SK-N-SH treated with all-trans-retinoic acid at 6 μM for 48 hours (cell line): ENCODE data around the gene RBMS1.

Experiments
- ATAC-seq: fragments of 200-7000 bp; cut with Tn5 transposase; 3 replicates; pipeline ENCODE4 v1.9.1; 2020; ENCODE audit warnings: mild to moderate bottlenecking, moderate library complexity
- ARNTL ChIP-seq: fragments of 450-650 bp; formaldehyde crosslinking; IDR thresholded peaks from 2 replicates; pipeline ENCODE4 v1.5.0; 2020; ENCODE audit warnings: low read depth, mild to moderate bottlenecking, moderate library complexity, borderline replicate concordance
- CSDC2 ChIP-seq: fragments of 250-450 bp; sonication (Bioruptor Pico); IDR thresholded peaks from 2 replicates; pipeline ENCODE4 v1.5.0; 2020; ENCODE audit warnings: mild to moderate bottlenecking, moderate library complexity
- CSRNP3 ChIP-seq: fragments of 250-450 bp; sonication (Bioruptor Pico); IDR thresholded peaks from 2 replicates; pipeline ENCODE4 v1.5.1; 2021; ENCODE audit warnings: mild to moderate bottlenecking, moderate library complexity
- ESRRG ChIP-seq: fragments of 250-450 bp; sonication (Bioruptor Pico); IDR thresholded peaks from 2 replicates; pipeline ENCODE4 v1.6.1; 2021; ENCODE audit warnings: mild to moderate bottlenecking
- GLIS3 ChIP-seq: fragments of 250-450 bp; sonication (Bioruptor Pico); IDR thresholded peaks from 2 replicates; pipeline ENCODE4 v1.5.0; 2020; ENCODE audit warnings: mild to moderate bottlenecking, moderate library complexity
- ISL1 ChIP-seq: fragments of 250-450 bp; sonication (Bioruptor Pico); IDR thresholded peaks from 2 replicates; pipeline ENCODE4 v2.1.2; 2022; ENCODE audit warnings: mild to moderate bottlenecking, moderate library complexity
- OSR1 ChIP-seq: fragments of 250-450 bp; sonication (Bioruptor Pico); IDR thresholded peaks from 2 replicates; pipeline ENCODE4 v1.8.0; 2022; ENCODE audit warnings: moderate library complexity, mild to moderate bottlenecking, inconsistent platforms
- PATZ1 ChIP-seq: fragments of 250-450 bp; sonication (Bioruptor Pico); IDR thresholded peaks from 2 replicates; pipeline ENCODE4 v1.8.0; 2020; ENCODE audit warnings: mild to moderate bottlenecking, moderate library complexity, borderline replicate concordance
- PPARA ChIP-seq: fragments of 250-450 bp; sonication (Bioruptor Pico); IDR thresholded peaks from 2 replicates; pipeline ENCODE4 v1.5.0; 2020; ENCODE audit warnings: mild to moderate bottlenecking, borderline replicate concordance
- SNAI2 ChIP-seq: fragments of 250-450 bp; sonication (Bioruptor Pico); IDR thresholded peaks from 2 replicates; pipeline ENCODE4 v1.5.0; 2020; ENCODE audit warnings: mild to moderate bottlenecking, moderate library complexity
- TCF4 ChIP-seq: fragments of 250-450 bp; sonication (Bioruptor Pico); IDR thresholded peaks from 2 replicates; pipeline ENCODE4 v1.8.0; 2021; ENCODE audit warnings: mild to moderate bottlenecking, moderate library complexity, borderline replicate concordance
- TSHZ2 ChIP-seq: fragments of 250-450 bp; sonication (Bioruptor Pico); IDR thresholded peaks from 2 replicates; pipeline ENCODE4 v1.5.0; 2020; ENCODE audit warnings: mild to moderate bottlenecking, moderate library complexity
- ZFP3 ChIP-seq: fragments of 250-450 bp; sonication (Bioruptor Pico); IDR thresholded peaks from 2 replicates; pipeline ENCODE4 v1.5.0; 2020; ENCODE audit warnings: mild to moderate bottlenecking, moderate library complexity
- ZNF565 ChIP-seq: fragments of 450-650 bp; formaldehyde crosslinking; conservative IDR thresholded peaks from 2 replicates; pipeline ENCODE4 v1.5.0; 2020; ENCODE audit warnings: low read depth, mild to moderate bottlenecking, moderate library complexity
- ZNF70 ChIP-seq: fragments of 450-650 bp; formaldehyde crosslinking; IDR thresholded peaks from 2 replicates; pipeline ENCODE4 v1.5.0; 2020; ENCODE audit warnings: mild to moderate bottlenecking, moderate library complexity
- ZNF8 ChIP-seq: fragments of 450-650 bp; formaldehyde crosslinking; IDR thresholded peaks from 2 replicates; pipeline ENCODE4 v1.5.0; 2020; ENCODE audit warnings: mild to moderate bottlenecking, moderate library complexity

Gene RBMS1

GRCh38 chr2:160324917-160325316 lies 168.7 kb downstream of the RBMS1 start:
- no peak for TF ChIP-seq PPARA (CRISPR knock-in tag)
- no peak for TF ChIP-seq ISL1 (CRISPR knock-in tag)
- no peak for TF ChIP-seq TSHZ2
- TF ChIP-seq OSR1: no peak
- no peak for TF ChIP-seq GLIS3
- no peak for TF ChIP-seq ARNTL
- ATAC-seq: no peak

- ATAC-seq: peak; percentile 60
- TF ChIP-seq ZNF565 (CRISPR knock-in tag) (no peak), ZFP3 (no peak), CSDC2 (CRISPR knock-in tag) (no peak), ISL1 (CRISPR knock-in tag) (no peak), ARNTL (no peak), SNAI2 (CRISPR knock-in tag) (no peak)
These were observed 169.3 kb downstream of the RBMS1 start for GRCh38 chr2:160324161-160324800.

DNA sequence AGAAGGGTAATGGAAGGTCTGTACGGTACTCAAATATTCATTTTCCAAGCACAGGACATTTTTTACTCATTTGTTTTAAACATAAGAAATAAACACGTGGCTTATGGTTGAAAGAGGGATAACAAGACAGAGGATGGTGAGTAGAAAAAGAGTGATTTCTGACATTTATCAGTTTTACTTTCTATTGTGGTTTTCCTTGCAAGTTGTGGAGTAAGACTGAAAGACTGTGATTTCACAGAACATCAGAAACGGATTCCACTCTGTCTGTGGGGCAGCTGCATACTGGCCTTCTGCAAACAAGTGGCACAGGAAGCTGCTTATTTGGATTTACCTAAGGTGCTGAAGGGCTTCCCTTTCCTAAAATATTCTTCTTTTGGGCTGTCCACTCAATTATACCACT lies 171.3 kb downstream of the RBMS1 start:
- TF ChIP-seq CSRNP3 (CRISPR knock-in tag): no peak
- no peak for TF ChIP-seq CSDC2 (CRISPR knock-in tag)
- TF ChIP-seq ZNF565 (CRISPR knock-in tag): no peak
- no peak for TF ChIP-seq TCF4 (CRISPR knock-in tag)
- TF ChIP-seq ZNF8 (CRISPR knock-in tag): no peak

GRCh38 chr2:160321006-160321405 lies 172.6 kb downstream of the RBMS1 start:
- TF ChIP-seq TSHZ2 (no peak), ZNF70 (CRISPR knock-in tag) (no peak), PPARA (CRISPR knock-in tag) (no peak), CSDC2 (CRISPR knock-in tag) (no peak), GLIS3 (no peak), CSRNP3 (CRISPR knock-in tag) (no peak), SNAI2 (CRISPR knock-in tag) (no peak), TCF4 (CRISPR knock-in tag) (no peak), OSR1 (no peak), ESRRG (CRISPR knock-in tag) (no peak), PATZ1 (CRISPR knock-in tag) (no peak), ISL1 (CRISPR knock-in tag) (no peak)
- TF ChIP-seq, all 23 proteins: peak for 0
- no peak for ATAC-seq

More for the DNA sequence above, 171.3 kb downstream of the RBMS1 start:
- ATAC-seq: no peak
